HG03469 (cell line): ENCODE data around the gene LHFPL2.

Source experiments
- ATAC-seq: cut with Tn5 transposase; IDR thresholded peaks from one replicate; pipeline ENCODE4 v1.9.1; 2021; ENCODE audit warnings: mild to moderate bottlenecking, moderate library complexity, moderate number of reproducible peaks; ENCODE audit not compliant: unreplicated experiment

The LHFPL2 gene

DNA sequence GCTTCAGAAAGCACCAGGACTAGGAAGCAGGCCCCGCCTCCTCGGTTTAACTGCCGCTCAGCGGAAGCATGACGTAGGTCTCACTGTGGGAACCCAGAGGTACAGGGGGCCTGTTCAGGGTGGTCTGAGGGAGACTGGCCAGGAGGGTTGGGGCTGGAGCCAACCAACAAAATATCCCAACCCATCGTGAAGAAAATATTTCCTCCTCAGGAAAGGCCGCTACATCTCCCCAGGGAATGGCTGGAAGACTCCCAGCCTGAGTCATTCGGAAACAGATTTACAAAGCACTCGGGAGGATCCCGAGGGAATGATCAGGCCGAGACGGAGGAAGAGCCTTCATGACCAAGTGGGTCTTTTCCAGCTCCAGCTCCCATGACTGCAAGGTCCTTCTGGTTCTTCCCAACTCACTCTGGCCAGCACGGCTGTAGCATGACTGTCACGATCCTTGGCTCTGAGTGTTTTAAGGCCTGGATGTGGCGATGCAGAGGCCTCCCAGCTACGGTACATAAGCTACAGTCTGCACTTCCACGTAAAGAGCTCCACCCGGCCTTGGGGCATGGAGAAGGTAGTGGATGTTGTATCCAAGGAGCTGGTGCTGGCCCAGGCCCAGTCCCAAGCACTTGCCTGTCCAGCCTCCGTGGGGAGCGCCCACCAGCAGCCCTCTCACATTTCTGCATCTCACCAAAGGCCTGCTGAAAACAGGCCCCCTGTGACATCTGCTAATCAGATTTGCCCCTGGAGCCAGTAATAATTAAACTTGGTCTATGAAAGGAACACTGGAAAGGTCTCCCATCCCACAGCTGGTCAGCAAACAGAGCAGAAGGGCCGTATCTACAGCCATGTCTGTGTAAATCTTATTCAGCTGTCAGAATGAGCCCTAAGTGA lies 100.6 kb downstream of the LHFPL2 start:
- ATAC-seq, result no peak

DNA sequence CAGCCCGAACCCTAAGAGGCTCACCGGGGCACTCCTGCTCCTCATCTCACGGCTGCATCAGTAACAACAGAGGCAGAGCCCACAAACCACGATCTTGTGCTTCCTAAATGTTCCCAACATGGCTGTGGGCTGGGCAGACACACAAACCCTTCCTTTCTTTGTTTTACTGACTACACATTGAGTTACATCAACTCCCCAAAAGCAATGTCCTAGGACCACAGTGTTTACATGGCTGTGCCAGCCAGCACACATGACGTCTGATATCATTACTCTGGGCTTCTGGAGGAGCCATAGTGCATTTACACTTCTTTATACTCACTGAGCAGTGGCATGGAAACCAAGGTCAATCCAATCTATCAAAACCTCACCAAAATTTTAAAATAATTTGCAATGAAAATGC lies 101.4 kb downstream of the LHFPL2 start:
- ATAC-seq, result no peak

DNA sequence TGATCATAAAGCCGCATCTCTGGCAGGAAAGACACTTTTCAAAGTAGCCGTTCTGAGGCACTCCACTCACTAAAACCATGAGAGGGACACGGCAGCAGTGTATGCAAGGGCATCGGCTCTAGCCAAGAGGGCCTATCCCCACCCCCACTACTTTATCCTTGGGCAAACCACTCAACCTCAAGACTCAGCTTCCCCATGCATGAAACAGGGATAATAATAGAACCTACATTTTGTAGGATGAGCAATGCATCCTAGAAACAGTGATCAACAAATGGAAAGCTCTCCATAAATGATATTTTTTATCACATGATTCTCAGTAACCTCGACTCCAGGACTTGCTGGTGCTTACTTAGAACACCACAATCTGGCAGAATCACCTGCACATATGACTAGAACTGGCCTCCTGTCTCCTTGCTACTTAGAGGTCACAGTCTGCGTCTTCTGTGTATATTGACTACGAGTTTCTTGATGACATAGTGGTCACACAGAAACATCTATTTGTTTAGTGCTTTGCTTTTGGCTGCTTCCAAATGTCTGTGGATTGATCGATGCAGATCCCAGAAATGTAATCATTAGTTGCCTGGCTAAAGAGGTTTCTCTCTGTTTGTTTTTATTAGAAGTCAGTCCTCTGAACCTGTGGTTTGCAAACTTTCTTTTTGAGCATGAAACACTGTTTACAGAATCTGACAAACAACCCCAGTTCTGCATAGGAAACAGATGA lies 102.1 kb downstream of the LHFPL2 start:
- ATAC-seq, result no peak

DNA sequence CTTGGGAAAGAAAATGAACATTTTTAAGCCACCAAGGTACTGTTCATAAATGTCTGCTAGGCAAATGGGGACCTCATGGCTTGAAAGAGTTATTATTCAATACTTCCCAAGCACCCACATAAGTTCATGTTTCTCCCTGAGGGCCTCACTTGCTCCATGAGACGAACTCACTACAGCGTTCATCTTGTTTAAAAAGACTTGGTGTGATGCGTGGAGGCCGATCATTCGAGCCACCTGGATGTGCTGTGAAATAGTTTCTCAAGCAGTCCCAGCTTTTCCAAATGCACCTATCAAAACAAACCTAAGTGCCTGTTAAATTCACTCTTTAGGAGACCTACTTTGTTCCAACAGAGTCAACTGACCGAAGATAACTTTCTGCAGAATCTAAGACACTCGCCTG lies 103.2 kb downstream of the LHFPL2 start:
- ATAC-seq, result no peak

DNA sequence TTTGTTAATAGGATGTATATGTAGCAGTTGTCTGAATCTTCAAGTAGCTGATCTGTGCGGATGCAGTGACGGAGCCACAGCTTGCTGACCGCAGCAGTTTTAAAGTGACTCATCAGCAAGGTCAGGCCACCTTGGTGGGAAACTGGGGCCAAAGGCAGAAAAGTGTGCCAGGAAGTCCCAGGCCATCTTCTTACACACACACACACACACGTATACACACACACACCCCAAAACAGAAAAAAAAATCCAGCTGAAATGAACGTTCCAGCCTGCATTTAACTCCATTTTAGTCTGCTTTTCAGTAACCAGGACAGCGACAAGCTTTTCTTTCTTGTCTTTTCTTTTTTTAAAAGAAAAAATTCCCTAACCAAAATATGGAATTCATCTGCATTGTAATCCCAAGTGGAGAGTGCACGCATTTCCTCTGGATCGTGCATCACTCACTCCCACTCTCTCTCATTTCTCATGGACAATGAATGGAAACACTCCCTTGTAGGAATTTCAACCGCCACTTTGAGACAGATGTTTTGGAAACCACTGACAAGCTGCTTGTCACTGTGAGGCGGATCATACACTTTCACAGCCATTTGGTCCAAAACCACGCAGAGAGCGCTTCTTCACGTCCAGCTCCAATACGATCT lies 103.9 kb downstream of the LHFPL2 start:
- ATAC-seq, result no peak

DNA sequence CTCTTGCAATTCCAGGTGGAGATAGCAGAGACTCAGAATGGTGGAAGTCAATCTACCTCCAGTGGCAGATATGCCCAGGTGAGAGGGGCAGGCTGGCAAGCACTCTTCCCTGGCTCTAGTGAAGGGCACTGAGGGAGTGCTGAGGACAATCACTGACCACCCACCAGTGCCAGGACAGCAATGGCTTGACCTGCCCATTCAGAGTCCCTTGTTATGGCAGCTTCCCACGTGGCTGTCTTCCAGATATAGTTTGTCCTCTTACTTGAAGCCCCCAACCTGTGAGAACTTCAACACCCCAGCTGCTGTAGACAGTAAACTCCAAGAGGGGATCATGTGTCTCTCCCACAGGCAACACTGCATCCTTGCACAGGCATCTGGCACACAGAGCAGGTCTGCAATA lies 104.7 kb downstream of the LHFPL2 start:
- no peak for ATAC-seq

DNA sequence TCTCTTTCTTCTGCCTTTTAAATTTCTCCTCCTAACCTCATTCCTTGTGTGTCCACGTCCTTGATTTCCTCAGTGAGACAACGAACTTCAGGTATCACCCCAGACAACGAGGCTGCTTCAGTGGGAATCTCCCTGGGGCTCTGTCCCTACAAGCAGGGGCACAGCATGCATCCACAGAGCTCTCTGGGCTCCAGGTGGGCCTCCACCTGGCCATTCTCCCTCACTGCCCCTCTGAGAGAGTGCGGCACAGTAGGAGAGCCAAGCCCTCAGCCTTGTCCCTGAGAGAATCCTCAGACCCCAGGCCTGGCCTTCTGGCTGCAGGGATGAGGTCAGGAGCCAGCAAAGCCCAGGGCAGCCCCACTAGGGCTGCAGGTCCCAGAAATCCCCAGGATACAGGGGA lies 105.3 kb downstream of the LHFPL2 start:
- no peak for ATAC-seq

DNA sequence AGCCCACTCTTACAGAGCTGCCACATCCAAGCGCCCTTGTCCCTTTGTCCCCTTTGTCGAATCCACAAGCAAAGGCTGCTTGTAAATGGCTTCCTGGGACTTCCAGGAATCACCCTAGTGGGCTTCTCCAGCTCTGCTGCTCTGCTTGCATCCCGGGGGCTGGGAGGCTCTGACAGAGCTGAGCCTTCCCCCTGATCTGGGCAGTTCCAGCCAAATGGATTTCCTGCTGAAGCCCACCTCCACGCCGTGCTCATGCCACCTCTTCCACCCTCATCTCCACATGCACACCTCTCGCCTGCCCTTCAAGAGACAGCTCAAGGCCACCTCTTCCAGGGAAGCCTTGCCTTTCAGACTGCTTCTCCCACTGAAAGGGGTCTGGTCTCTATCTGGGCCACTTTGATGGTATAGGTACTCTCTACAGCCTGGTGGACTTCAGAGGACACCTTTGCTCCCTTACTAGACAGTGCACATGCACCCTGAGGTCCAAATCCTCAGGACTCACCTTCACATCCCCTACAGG lies 106.2 kb downstream of the LHFPL2 start:
- ATAC-seq, result no peak

DNA sequence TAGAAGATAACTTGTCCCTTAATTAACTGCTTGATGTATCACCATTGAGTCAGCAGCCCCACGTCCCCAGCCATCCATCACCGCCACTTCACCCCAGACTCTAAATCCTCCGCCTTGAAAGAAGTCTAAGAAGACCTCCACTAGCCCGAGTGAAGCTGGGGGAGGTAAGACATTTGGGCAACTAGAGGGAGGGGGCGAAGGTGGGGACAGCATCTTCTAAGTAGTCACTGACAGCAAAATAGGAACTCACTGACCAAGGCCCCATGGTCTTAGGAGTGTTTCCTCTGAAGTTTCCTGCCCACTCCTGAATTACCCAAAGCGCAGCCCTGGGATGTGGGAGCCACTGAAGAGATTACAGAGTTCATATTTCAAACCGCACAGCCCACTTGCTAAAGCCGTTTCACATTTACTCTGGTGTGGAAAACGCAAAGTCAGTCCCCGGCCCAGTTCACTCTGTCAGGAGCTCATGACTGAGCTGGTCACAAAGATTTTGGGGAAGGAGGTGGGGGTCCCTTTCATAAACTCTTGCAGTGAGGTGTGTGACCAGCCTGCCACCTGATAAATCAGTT lies 107.4 kb downstream of the LHFPL2 start:
- no peak for ATAC-seq

DNA sequence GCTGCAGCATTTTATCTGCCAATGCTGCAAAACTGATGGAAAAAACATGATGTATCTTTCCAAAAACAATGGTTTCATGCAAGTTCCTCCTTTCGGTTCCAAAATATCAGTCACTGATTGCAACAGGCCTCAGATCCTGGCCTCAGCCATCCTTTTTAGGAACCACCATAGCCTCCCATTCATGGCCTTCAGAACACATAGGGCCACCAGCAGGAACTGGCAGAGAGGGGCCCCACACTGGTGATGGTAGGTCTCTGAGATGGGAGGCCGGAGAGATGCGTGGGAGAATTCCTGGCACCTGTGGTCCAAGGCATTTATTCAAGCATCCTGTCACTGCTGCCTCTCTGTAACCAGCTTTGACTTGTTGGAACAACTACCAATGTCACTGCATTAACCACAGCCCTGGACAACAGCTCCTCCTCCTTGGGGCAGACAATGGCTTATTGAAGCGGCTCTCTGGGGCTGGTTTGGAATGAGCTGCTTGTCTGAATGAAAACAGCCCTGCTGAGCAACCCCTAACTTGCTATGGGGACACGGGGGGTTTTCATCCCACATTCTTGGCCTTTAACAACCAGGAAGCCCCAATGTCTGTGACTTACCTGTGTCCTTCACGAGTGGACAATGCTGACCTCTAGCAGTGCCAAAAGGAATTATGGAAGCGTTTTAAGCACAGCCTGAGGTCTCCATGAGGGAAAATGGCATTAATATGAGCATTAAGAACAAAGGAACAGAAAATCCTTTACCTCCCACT lies 108.1 kb downstream of the LHFPL2 start:
- ATAC-seq, result no peak

DNA sequence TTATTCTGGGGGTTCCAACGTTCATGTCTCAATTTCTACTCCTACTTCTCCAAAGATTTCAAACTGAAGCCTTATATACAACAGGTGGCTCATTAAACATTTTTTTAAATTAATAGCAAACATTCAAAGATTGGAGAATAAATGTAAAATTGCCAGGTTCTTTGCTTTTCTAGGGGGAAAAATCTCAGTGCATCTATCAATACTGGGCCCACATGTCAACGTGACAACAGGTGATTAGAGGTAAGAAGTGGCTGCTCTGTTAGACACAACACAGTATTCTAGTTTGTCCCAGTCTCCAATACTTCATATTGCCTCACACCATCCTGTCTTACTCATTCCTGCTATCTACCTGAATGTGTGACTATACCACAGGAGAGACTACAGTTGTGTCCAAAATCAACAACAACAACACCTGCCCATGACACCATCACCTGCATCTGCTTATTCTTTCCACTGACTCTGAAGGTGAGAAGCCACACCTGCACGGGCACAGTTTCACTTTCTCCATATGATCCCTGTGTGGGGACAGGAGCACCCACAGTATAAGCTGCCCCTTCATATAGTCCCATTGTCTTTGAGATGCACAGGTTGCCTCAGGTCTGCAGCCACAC lies 110.2 kb downstream of the LHFPL2 start:
- no peak for ATAC-seq

DNA sequence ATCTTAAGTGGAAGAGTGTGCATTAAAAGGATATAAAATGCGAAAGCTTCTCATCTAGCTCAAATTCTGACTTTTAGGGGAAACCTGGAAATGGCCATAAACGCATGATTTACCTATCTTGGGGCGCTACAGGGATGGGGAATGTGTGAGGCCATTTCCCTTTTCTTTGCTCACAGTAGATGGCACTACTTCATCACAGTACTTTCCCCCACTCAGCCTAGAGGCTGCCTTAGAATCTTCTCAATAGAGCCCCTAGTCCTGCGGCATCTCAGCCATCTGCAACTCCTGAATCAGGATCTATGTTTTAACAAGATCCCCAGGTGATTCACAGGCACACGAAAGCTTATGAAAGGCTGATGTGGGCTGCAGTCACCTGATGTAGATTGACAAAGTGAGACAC lies 110.8 kb downstream of the LHFPL2 start:
- ATAC-seq, result no peak

DNA sequence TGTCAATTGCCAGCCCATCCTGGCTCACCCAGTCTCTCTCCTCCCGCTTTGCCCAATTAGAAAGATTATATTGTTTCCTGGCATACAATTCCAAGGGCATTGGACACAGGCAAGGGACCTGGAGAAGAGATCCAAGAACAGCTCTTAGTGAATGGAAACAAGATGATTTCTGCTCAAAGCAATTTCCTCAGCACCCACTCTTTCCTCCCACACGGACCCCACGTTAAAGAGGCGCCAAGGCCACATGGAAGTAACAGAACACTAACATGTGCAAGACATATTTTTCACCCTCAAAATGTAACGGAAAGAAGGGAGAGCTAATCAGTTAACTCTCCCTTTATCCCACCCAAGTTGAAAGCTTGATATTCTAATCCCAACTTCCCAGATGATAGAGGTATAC lies 111.2 kb downstream of the LHFPL2 start:
- no peak for ATAC-seq

DNA sequence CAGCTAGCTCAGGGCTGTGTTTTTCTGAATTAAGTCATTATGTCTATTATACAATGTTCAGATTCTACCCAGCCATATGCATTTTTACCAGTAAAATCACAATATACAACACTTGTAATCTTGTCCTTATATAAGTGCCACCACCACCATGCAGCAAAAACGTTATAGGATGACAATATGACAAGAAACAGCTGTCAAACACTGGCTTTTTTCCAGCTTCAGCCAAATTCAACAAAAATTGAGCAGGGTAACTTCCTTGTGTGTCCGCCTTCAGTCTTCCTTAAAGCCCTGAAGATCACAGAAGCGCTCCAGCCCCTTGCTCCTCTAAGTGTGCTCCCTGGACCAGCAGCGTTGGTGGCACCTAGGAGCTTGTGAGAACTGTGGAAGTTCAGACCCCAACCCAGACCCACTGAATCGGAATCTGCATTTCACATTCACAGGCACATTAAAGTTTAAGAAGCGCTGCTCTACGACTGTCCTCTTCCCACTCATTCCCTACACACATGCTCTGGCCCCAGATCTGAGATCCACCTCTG lies 111.8 kb downstream of the LHFPL2 start:
- ATAC-seq, result no peak

DNA sequence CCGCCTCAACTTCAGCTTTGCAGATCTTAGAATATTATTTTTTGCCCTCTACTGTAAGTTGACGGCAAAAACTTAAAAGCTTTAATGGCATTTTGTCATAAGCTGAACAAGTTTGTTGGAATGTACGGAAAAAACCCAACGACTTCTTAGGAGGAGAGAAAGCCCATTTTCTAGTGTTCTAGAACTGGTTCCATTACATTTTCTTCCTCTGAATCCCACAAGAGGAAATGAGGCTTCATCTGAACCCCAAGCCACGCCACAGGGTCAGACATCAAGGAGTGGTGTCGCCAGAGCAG lies 113.7 kb downstream of the LHFPL2 start:
- ATAC-seq, result no peak

DNA sequence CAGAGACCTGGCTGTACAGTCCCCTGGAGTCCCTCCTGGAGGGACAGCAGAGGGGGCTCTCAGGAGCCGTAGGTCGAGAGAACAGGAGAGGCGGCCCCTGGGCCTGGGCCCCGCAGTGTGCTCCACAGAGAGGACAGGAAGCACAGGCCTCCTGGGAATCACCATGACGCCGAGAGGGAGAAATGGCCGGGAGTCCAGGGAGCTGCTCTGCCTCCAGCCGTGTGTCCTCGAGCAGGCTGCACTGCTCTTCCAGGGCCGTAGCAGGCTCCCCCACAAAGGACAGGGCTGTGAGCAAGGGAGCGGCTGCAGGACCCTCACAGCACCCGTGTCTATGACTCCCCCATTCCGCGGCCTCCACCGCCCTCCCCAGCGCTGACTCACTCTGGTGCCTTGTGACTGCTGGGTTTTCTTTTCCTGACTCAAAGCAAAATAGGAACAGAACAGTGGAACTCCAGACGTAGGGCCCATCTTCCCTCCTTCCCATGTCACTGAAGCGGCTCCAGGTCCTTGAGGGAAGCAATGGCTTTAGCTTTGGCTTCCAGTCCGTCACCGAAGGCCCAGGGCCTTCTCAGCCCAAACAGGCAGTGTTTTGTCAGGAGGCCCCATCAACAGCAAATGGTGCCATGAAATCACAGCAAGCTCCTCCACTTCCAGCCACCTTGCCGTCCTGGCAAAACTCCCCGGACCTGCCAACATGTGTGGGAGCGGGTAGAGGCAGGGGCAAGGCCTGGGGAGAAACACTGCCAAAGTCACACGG lies 114.2 kb downstream of the LHFPL2 start:
- no peak for ATAC-seq

DNA sequence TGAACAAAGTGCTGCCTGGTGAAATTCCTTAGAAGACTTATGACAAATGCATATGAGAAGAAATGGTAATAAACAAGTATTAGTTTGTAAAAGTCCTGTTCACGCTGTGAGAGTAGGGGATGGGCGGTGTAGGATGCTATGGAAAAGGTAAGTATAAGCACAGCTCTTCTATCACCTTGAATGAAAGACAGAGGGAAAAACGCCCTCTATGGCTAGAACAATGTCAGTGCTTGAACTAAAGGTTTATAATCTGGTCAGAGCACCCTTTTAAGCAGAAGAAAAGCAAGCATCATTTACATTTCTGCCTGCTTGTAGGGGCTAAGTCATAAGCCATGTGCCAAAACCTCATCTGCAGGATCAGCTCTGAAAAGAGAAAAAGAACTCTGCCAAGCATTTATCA lies 115.2 kb downstream of the LHFPL2 start:
- ATAC-seq, result no peak

DNA sequence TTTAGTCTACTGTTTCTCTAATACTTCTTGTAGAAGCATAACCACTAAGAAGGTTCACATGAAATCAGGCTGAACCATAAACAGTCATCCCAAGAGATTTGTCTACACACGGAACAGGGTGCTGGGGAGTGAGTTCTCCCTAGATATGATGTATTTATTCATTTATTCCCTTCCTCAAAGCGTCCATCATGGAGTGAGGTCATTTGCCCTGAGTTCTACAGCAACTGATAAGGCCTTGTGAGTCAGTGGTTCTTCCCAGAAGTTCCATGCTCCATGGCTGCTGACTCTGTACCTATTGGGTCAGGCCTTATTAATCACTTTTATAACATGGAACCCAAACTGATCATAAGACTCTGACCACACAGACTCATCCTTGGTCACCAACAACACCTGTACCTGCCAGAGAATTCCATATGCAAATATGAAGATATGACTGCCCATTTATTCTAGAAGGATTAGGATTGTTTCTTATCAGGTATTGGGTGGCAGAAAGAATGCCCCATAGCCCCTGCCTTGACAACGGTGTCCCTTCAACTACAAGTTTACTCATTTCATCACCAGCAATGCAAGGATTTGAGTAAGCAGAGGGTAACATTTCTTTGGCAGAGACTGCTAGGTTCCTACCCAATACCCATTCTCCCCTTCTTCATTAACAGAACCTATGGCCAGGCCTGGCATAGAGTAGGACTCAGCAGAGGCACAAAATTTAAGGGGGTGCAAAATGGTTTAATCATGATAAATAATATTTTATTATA lies 118.1 kb downstream of the LHFPL2 start:
- no peak for ATAC-seq

DNA sequence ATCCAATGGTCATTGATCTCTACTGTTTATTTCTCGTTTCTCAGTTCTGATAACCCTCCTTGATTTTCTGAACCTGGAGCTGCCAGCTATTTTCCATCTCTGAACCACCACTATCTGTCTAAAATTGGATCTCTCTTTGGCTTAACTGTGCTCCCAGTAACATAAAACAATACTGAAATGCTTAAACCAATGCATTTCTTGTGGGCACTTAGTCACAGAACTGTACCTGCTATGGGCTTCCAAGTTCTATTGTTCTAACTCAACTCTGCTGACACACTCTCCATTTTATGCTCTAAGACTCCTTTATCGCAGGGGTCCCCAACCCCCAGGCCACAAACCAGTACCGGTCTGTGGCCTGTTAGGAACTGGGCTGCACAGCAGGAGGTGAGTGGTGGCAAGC lies 120.6 kb downstream of the LHFPL2 start:
- no peak for ATAC-seq
